Spleen (tissue), 7 donors: ENCODE results near the gene ONECUT3.

Experiments
- POLR2A ChIP-seq, 3 donors: fragments of 450-650 bp; IDR thresholded peaks; one replicate each; pipeline ENCODE4 v1.5.1; 2017; ENCODE audit warnings: antibody characterized with exemption in 3 of 3, mild to moderate bottlenecking in 1 of 3
- POLR2AphosphoS5 ChIP-seq, 3 donors: sonication (generic); formaldehyde crosslinking; IDR thresholded peaks; one replicate each; pipeline ENCODE4 v1.5.1; 2017; ENCODE audit warnings: antibody characterized with exemption in 3 of 3
- TF ChIP-seq, protein P1 (sequence below), 11 experiments: fragments of 200-600 bp in 7 of 11; fragments of 450-650 bp in 4 of 11; sonication (generic) in 4 of 11; IDR thresholded peaks in 8 of 11; conservative IDR thresholded peaks in 3 of 11; 1 replicate in 7 of 11; 2 replicates in 4 of 11; pipeline versions ENCODE4 v1.4.0 to v1.8.0; 2016 to 2021; ENCODE audit warnings: antibody characterized with exemption in 11 of 11, inconsistent platforms in 4 of 11, mild to moderate bottlenecking in 1 of 11
- donor health status: DM: no; HTN: no; CAD: no; lungs with moderate emphysema.
- donor health status: DM: no; HTN: no; CAD: no.
- donor health status: DM: no; HTN: no; CAD: no.

DNA sequence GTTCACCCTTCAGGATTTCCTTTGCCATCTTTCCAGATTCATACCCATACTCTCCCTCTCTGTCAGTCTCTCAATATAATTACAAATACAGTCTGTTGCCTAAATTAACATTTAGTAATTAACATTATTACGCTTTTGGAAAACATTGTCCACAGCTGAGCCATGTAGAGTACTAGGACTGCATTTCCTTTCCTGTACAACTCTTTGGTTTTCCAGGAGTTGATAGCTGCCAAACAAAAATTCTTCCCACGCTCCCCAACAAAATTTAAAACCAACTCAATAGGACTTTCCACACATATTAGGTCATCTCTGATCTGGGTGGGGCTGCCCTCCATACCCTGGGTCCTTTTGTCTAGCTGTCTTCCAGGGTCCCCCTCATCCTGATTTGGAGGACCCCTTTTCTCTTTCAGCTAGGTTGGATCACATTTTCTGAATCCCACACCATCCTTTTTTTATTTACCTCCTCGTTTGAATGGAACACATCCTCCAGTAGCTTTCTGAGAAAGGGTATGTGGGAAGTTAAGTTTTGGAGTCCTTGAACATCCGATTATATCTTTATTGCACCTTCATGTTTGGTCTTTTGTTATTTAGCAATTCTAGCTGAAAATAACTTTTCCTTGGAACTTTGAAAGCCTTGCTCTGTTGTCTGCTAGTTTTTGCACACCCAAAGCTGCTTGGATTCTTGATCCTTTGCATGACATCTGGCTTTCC is 17.7 kb downstream of the ONECUT3 start:
- TF ChIP-seq, protein P1, sequence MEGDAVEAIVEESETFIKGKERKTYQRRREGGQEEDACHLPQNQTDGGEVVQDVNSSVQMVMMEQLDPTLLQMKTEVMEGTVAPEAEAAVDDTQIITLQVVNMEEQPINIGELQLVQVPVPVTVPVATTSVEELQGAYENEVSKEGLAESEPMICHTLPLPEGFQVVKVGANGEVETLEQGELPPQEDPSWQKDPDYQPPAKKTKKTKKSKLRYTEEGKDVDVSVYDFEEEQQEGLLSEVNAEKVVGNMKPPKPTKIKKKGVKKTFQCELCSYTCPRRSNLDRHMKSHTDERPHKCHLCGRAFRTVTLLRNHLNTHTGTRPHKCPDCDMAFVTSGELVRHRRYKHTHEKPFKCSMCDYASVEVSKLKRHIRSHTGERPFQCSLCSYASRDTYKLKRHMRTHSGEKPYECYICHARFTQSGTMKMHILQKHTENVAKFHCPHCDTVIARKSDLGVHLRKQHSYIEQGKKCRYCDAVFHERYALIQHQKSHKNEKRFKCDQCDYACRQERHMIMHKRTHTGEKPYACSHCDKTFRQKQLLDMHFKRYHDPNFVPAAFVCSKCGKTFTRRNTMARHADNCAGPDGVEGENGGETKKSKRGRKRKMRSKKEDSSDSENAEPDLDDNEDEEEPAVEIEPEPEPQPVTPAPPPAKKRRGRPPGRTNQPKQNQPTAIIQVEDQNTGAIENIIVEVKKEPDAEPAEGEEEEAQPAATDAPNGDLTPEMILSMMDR (IDR thresholded peaks at IDR 0.05 in 8 of 11, conservative IDR thresholded peaks at IDR 0.05 in 3 of 11): no peak
- no peak for TF ChIP-seq POLR2AphosphoS5 (IDR thresholded peaks at IDR 0.05)
- no peak for TF ChIP-seq POLR2A (IDR thresholded peaks at IDR 0.05)
